Uterus (tissue), 2 donors: ENCODE data around the gene DAD1.
"Not testable (repeated sequence)": the region's sequence is repeated elsewhere in the genome, so short reads cannot be mapped to it uniquely, and the experiment has no call there.

Experiments used
- POLR2A ChIP-seq, 2 donors: fragments of 450-650 bp; IDR thresholded peaks; one replicate each; pipeline ENCODE4 v1.6.1; 2016; ENCODE audit warnings: antibody characterized with exemption in 2 of 2, mild to moderate bottlenecking in 1 of 2, moderate library complexity in 1 of 2
- TF ChIP-seq, protein P1 (sequence below), 4 experiments: fragments of 200-600 bp in 2 of 4; fragments of 450-650 bp in 2 of 4; sonication (generic) in 2 of 4; IDR thresholded peaks; one replicate each; pipeline ENCODE4 v1.5.1; 2016 to 2019; ENCODE audit warnings: antibody characterized with exemption in 4 of 4, mild to moderate bottlenecking in 2 of 4, moderate library complexity in 1 of 4

DNA sequence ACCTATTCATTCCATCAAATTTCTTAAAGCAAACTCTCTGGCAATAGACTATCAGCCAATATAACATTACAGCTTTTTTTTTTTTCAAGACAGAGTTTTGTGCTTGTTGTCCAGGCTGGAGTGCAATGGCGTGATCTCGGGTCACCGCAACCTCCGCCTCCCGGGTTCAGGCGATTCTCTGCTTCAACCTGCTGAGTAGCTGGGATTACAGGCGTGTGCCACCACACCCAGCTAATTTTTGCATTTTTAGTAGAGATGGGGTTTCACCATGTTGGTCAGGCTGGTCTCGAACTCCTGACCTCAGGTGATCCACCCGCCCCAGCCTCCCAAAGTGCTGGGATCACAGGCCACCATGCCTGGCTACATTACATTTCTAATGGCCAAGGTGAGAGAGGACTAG lies 22.8 kb downstream of the DAD1 start:
- TF ChIP-seq, protein P1, sequence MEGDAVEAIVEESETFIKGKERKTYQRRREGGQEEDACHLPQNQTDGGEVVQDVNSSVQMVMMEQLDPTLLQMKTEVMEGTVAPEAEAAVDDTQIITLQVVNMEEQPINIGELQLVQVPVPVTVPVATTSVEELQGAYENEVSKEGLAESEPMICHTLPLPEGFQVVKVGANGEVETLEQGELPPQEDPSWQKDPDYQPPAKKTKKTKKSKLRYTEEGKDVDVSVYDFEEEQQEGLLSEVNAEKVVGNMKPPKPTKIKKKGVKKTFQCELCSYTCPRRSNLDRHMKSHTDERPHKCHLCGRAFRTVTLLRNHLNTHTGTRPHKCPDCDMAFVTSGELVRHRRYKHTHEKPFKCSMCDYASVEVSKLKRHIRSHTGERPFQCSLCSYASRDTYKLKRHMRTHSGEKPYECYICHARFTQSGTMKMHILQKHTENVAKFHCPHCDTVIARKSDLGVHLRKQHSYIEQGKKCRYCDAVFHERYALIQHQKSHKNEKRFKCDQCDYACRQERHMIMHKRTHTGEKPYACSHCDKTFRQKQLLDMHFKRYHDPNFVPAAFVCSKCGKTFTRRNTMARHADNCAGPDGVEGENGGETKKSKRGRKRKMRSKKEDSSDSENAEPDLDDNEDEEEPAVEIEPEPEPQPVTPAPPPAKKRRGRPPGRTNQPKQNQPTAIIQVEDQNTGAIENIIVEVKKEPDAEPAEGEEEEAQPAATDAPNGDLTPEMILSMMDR (IDR thresholded peaks at IDR 0.05) = not testable (repeated sequence)
- not testable (repeated sequence) for TF ChIP-seq POLR2A (IDR thresholded peaks at IDR 0.05)
